ENCODE measurements around the gene BHLHE41.

DNA sequence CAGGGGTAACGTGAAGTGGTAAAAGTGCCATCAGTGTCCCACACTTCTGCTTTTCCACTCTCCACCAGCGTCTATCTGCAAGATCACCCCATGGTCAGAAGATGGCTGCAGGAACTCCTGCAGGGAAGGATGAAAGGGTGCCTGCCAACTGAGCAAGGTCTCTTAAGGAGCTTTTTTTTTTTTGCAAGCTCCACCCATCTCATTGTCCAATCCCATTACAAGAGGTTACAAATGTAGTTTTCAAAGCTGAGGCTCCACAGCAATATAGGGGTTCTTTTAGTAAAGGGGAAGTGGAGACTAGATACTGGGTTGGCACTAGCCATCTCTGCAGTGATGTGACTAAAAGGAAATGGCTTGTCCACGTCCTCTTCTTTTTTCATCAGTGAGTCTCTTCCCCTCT lies 5.9 kb upstream of the BHLHE41 start:
- TF ChIP-seq, protein P1, sequence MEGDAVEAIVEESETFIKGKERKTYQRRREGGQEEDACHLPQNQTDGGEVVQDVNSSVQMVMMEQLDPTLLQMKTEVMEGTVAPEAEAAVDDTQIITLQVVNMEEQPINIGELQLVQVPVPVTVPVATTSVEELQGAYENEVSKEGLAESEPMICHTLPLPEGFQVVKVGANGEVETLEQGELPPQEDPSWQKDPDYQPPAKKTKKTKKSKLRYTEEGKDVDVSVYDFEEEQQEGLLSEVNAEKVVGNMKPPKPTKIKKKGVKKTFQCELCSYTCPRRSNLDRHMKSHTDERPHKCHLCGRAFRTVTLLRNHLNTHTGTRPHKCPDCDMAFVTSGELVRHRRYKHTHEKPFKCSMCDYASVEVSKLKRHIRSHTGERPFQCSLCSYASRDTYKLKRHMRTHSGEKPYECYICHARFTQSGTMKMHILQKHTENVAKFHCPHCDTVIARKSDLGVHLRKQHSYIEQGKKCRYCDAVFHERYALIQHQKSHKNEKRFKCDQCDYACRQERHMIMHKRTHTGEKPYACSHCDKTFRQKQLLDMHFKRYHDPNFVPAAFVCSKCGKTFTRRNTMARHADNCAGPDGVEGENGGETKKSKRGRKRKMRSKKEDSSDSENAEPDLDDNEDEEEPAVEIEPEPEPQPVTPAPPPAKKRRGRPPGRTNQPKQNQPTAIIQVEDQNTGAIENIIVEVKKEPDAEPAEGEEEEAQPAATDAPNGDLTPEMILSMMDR (optimal IDR thresholded peaks at IDR 0.05 in 1 of 3, IDR thresholded peaks at IDR 0.05 in 1 of 3, conservative IDR thresholded peaks at IDR 0.05 in 1 of 3; ENCODE audit: extremely low read depth in 1 of 3, insufficient read depth in 2 of 3, low read length in 3 of 3): no peak
- TF ChIP-seq EZH2 (IDR thresholded peaks at IDR 0.05; ENCODE audit: low read length): no peak
